Measurements from ENCODE around the gene YEATS2. TPM values are rescaled to one million over a fixed set of nuclear protein-coding genes. Genes with fewer than 3 reads are reported as not detected.

YEATS2 gene
- total and polyA plus RNA-seq, 2 donors from 2014 or later = 4.7 to 20.5 TPM

DNA sequence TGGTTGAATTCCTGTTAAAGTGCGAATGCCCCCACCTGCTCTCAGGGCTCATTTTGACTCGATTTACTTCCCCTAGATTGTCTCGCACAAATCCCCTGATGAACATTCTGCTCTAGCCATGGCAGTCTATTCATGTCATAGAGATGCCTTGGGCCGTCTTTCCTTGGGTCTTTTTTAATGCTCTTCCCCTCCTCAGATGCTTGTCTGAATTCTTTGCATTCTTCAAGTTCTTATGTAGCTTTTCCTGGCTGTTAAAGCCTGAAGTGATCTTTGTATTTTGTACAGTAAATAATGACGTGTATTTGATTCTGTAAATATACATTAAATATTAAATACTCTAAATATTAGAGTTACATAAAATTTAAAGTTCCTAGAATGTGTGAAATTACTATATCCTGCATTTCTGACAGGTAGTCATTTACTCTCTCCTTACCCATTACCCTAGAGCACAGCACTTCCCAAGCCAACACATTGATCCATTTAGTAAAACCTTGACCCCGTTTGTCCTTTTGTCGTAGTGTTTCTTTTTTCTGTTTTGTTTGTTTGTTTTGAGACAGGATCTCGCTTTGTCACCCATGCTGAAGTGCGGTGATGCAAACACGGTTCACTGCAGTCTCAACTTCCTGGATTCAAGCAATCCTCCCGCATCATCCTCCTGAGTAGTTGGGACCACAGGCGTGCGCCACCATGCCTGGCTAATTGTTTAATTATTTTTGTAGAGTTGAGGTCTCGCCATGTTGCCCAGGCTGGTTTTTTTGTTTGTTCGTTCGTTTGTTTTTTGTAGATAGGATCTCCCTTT lies 47.9 kb downstream of the YEATS2 start:
- H3K4me1 ChIP-seq (ENCODE audit: control insufficient read depth in 2 of 3, insufficient read depth in 2 of 3, low read depth in 1 of 3, low read length in 3 of 3) = no peaks in the 10 kb centered on the region
- DNase-seq (peak in 2 of 5 donors; percentile 9 to 32), FAIRE-seq (no peak)
- no peak overlapping the region for H3K4me3 ChIP-seq (ENCODE audit: low read length in 3 of 3)
- H3K9ac ChIP-seq (ENCODE audit: low read length in 3 of 3) = no peak overlapping the region
- no peaks in the 10 kb centered on the region for H3K36me3 ChIP-seq (ENCODE audit: control insufficient read depth in 2 of 3, insufficient read depth in 3 of 3, low read length in 3 of 3)
- intact Hi-C loops (cut with DNase I) = no loop called here
- no peaks in the 10 kb centered on the region for H3K9me3 ChIP-seq (ENCODE audit: control insufficient read depth in 2 of 3, insufficient read depth in 1 of 3, low read length in 3 of 3)
- H3K27ac ChIP-seq (ENCODE audit: low read depth in 2 of 2, low read length in 2 of 2) = no peak overlapping the region
- no peaks in the 10 kb centered on the region for H3K27me3 ChIP-seq (ENCODE audit: control insufficient read depth, insufficient read depth, low read length)
- TF ChIP-seq, protein P1, sequence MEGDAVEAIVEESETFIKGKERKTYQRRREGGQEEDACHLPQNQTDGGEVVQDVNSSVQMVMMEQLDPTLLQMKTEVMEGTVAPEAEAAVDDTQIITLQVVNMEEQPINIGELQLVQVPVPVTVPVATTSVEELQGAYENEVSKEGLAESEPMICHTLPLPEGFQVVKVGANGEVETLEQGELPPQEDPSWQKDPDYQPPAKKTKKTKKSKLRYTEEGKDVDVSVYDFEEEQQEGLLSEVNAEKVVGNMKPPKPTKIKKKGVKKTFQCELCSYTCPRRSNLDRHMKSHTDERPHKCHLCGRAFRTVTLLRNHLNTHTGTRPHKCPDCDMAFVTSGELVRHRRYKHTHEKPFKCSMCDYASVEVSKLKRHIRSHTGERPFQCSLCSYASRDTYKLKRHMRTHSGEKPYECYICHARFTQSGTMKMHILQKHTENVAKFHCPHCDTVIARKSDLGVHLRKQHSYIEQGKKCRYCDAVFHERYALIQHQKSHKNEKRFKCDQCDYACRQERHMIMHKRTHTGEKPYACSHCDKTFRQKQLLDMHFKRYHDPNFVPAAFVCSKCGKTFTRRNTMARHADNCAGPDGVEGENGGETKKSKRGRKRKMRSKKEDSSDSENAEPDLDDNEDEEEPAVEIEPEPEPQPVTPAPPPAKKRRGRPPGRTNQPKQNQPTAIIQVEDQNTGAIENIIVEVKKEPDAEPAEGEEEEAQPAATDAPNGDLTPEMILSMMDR (IDR thresholded peaks at IDR 0.05; ENCODE audit: borderline replicate concordance, extremely low read depth, insufficient read depth) = no peak

DNA sequence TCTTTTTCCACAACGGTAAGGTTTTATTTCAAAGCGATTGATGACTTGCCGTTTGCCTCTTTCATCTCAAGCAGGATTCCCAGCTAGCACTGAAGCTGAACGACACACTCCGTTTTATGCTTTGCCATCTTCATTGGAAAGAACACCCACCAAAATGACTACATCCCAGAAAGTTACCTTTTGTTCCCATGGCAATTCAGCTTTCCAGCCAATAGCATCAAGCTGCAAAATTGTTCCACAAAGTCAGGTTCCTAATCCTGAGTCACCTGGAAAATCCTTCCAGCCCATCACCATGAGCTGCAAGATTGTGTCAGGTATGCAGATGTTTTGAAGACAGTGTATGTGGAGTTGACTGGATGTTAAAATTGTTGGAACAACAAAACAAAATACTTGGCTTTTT lies 56.5 kb downstream of the YEATS2 start:
- H3K4me3 ChIP-seq (ENCODE audit: low read length in 3 of 3) = no peak overlapping the region
- no peaks in the 10 kb centered on the region for H3K9me3 ChIP-seq (ENCODE audit: control insufficient read depth in 2 of 3, insufficient read depth in 1 of 3, low read length in 3 of 3)
- no peaks in the 10 kb centered on the region for H3K27me3 ChIP-seq (ENCODE audit: control insufficient read depth, insufficient read depth, low read length)
- H3K27ac ChIP-seq (ENCODE audit: low read depth in 2 of 2, low read length in 2 of 2) = no peak overlapping the region
- H3K9ac ChIP-seq (ENCODE audit: low read length in 3 of 3) = no peak overlapping the region
- no peaks in the 10 kb centered on the region for H3K4me1 ChIP-seq (ENCODE audit: control insufficient read depth in 2 of 3, insufficient read depth in 2 of 3, low read depth in 1 of 3, low read length in 3 of 3)
- intact Hi-C loops (cut with DNase I) = no loop called here
- DNase-seq (no peak), FAIRE-seq (no peak)
- TF ChIP-seq, protein P1 (IDR thresholded peaks at IDR 0.05; ENCODE audit: borderline replicate concordance, extremely low read depth, insufficient read depth) = no peak
- peaks cover 5 to 16% (median 10%) of the 10 kb centered on the region in 3 donors for H3K36me3 ChIP-seq (ENCODE audit: control insufficient read depth in 2 of 3, insufficient read depth in 3 of 3, low read length in 3 of 3)

DNA sequence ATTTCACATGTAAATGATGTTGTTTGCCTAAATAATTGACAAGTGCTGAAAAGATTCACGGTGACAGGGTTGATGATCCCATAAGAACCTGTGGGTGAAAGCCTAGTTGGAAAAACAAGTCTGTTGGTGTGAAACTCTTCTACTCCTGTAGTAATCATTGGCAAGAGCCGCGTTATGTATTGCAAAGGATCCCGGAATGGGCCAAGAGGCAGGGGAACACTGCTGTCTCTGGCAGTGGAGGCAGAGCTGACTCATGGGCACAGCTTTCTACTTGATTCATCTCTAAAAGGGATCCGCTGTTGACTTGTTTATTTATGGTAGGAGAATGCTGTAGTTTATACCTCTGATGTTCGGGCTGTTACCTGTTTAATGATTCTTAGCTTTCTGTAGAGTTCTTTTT lies 64.7 kb downstream of the YEATS2 start:
- TF ChIP-seq, protein P1 (IDR thresholded peaks at IDR 0.05; ENCODE audit: borderline replicate concordance, extremely low read depth, insufficient read depth) = no peak
- H3K27me3 ChIP-seq (ENCODE audit: control insufficient read depth, insufficient read depth, low read length) = no peaks in the 10 kb centered on the region
- no peak for FAIRE-seq
- intact Hi-C loops (cut with DNase I) = loop anchor here (10.0 kb wide), 1 partner anchor 298 kb away; no protein-coding TSS in a partner anchor
- H3K27ac ChIP-seq (ENCODE audit: low read depth in 2 of 2, low read length in 2 of 2) = no peak overlapping the region
- no peaks in the 10 kb centered on the region for H3K4me1 ChIP-seq (ENCODE audit: control insufficient read depth in 2 of 3, insufficient read depth in 2 of 3, low read depth in 1 of 3, low read length in 3 of 3)
- DNase-seq = no peak
- H3K9ac ChIP-seq (ENCODE audit: low read length in 3 of 3) = no peak overlapping the region
- H3K4me3 ChIP-seq (ENCODE audit: low read length in 3 of 3) = no peak overlapping the region
- no peaks in the 10 kb centered on the region for H3K9me3 ChIP-seq (ENCODE audit: control insufficient read depth in 2 of 3, insufficient read depth in 1 of 3, low read length in 3 of 3)
- peaks cover 0 to 9% (median 3%) of the 10 kb centered on the region in 3 donors for H3K36me3 ChIP-seq (ENCODE audit: control insufficient read depth in 2 of 3, insufficient read depth in 3 of 3, low read length in 3 of 3)

Data from kidney (tissue), 14 donors.